Measurements from ENCODE around the gene PEX26.
"Not testable (repeated sequence)": the region's sequence is repeated elsewhere in the genome, so short reads cannot be mapped to it uniquely, and the experiment has no call there.

PEX26 gene

GRCh38 chr22:18071307-18071967 lies 6.4 kb upstream of the PEX26 start:
- not testable (repeated sequence) for DNase-seq (ENCODE audit: low spot score)

- DNase-seq (ENCODE audit: low spot score) = no peak
These were observed 5.9 kb upstream of the PEX26 start for GRCh38 chr22:18071968-18072310.

GRCh38 chr22:18073467-18073866 lies 4.3 kb upstream of the PEX26 start:
- DNase-seq (ENCODE audit: low spot score) = no peak

GRCh38 chr22:18073927-18074326 lies 3.9 kb upstream of the PEX26 start:
- DNase-seq (ENCODE audit: low spot score) = not testable (repeated sequence)

- DNase-seq (ENCODE audit: low spot score) = no peak
These were observed 2.6 kb upstream of the PEX26 start for GRCh38 chr22:18075101-18075719.

- peak; percentile 74 for DNase-seq (ENCODE audit: low spot score)
These were observed 1.9 kb upstream of the PEX26 start for GRCh38 chr22:18075720-18076497.

GRCh38 chr22:18077087-18077638 lies 627 bp upstream of the PEX26 start:
- DNase-seq (ENCODE audit: low spot score) = no peak

- peak; percentile 62 for DNase-seq (ENCODE audit: low spot score)
These were observed 695 bp downstream of the PEX26 start for GRCh38 chr22:18078329-18079041.

- DNase-seq (ENCODE audit: low spot score) = no peak
These were observed 2.0 kb downstream of the PEX26 start for GRCh38 chr22:18079706-18080233.

- no peak for DNase-seq (ENCODE audit: low spot score)
These were observed 3.6 kb downstream of the PEX26 start for GRCh38 chr22:18081416-18081815.

- DNase-seq (ENCODE audit: low spot score) = no peak
These were observed 4.7 kb downstream of the PEX26 start for GRCh38 chr22:18082467-18082866.

GRCh38 chr22:18083406-18083805 lies 5.6 kb downstream of the PEX26 start:
- DNase-seq (ENCODE audit: low spot score) = no peak

GRCh38 chr22:18085188-18085587 lies 7.4 kb downstream of the PEX26 start:
- no peak for DNase-seq (ENCODE audit: low spot score)

GRCh38 chr22:18087350-18087855 lies 9.6 kb downstream of the PEX26 start:
- DNase-seq (ENCODE audit: low spot score) = no peak

- no peak for DNase-seq (ENCODE audit: low spot score)
These were observed 11.2 kb downstream of the PEX26 start for GRCh38 chr22:18088825-18089568.

- no peak for DNase-seq (ENCODE audit: low spot score)
These were observed 12.5 kb downstream of the PEX26 start for GRCh38 chr22:18090286-18090685.

- DNase-seq (ENCODE audit: low spot score) = no peak
These were observed 13.7 kb downstream of the PEX26 start for GRCh38 chr22:18091478-18091877.

GRCh38 chr22:18091916-18092526 lies 14.2 kb downstream of the PEX26 start:
- no peak for DNase-seq (ENCODE audit: low spot score)

- DNase-seq (ENCODE audit: low spot score) = no peak
These were observed 15.9 kb downstream of the PEX26 start for GRCh38 chr22:18093661-18094060.

- no peak for DNase-seq (ENCODE audit: low spot score)
These were observed 17.5 kb downstream of the PEX26 start for GRCh38 chr22:18095101-18095805.
